Activated naive CD8-positive, alpha-beta T cell treated with anti-CD3 and anti-CD28 coated beads, Interleukin-2, amount 50 U/mL, for 16 hours (primary cell): ENCODE results near the gene AGXT.
A peak's percentile ranks its signal among the peaks of the same experiment; 100 is the strongest.

Source experiments
- DNase-seq: peaks from one replicate; pipeline ENCODE4 v3.0.0-alpha.2; 2020; ENCODE audit warnings: low read depth, low spot score

AGXT gene

DNA sequence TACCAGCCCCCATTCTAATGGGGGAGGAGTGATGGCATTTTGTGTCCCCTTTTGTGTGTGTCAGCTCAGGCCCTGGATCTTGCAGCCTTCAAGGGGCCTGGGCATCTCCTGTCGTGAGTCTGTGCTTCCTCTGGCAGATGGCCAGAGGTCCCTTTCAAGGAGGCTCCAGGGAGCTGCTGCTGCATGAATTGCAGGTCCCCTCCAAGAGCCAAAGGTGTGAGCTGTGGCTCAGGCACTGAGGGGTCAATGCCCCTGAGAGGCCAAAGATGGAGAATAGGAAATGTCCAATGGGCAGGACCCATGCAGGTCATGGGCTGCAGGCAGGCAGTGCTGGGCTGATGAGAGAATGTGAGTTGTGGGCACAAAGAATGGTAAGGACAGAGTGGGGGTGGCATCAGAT, 16.9 kb downstream of the AGXT start:
- no peak for DNase-seq

DNA sequence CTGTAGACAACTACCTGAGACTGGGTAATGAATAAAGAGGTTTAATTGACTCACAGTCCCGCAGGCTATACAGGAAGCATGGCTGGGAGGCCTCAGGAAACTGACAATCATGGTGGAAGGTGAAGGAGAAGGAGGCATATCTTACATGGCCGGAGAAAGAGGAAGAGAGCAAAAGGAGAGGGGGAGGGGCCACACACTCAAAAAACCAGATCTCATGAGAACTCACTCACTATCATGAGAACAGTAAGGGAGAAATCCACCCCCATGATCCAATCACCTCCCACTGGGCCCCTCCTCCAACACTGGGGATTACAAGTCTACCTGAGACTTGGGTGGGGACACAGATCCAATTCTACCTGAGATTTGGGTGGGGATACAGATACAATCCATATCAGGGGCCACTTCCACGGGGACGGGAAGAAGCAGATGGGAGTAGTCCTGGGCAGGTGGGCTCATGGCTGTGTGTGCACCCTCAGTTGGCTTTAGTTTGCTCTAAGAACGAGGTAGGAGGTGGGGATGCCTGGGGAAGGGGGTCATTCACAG, 17.5 kb downstream of the AGXT start:
- DNase-seq, result no peak

DNA sequence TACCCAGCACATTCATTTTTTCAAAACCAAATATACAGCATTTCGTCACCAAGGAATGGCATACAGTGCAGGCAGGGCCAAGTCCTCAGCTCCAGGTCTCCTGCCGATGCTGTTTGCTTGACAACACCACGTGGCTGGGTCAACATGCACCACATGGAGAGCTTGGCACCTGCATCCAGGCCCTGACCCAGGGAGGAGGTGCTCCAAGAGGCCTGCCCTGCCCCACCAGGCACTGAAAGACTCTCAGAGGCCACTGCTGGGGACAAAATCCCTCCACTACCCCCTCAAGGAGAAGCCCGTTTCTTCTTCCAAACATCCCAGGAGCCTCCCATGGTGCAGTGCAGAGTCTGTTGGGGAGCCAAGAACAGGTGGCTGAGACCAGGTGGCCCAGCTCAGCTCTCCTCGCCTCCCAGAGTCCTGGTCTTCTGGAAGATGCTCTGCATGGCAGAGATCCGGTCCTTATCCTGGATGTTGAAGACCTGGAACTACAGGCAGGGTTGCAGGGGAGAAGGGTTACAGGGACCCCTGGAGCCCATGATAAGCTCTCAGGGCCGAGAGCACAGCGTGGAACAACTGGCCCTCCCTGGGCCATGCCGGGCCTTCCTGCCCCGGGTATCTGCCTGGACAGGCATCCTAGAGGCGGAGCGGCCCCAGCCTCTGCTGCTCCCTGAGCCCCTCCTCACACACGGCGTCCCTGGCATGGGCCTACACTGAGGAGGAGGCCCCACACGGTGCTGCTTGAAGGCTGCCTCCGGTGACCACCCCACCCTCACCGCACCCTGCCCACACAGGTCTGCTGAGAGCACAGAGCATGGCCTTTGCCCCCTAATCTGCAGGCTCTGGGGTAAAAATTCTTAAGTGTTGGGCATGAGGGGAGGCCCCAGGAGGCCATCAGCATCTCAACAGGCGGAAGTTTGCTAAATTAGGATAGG, 18.3 kb downstream of the AGXT start:
- DNase-seq, result no peak

DNA sequence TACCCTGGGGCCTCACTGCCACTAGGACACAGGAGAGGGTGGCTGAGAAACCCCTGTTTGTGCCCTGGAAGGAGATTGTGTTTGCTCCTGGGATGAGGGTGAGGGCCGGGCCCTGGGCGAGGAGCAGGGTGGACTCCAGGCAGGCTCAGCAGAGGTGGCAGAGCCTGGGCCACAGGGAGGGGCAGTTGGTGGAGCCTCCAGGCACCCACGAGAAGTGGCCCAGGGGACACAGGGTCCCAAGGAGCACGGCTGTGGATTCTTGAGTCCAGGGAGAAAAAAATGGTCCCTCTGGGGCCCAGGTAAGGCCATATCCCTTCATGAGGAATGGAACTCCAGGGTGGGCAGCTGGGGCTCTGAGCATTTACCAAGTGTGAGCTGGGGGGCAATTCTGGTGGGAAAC, 19.0 kb downstream of the AGXT start:
- DNase-seq, result no peak

DNA sequence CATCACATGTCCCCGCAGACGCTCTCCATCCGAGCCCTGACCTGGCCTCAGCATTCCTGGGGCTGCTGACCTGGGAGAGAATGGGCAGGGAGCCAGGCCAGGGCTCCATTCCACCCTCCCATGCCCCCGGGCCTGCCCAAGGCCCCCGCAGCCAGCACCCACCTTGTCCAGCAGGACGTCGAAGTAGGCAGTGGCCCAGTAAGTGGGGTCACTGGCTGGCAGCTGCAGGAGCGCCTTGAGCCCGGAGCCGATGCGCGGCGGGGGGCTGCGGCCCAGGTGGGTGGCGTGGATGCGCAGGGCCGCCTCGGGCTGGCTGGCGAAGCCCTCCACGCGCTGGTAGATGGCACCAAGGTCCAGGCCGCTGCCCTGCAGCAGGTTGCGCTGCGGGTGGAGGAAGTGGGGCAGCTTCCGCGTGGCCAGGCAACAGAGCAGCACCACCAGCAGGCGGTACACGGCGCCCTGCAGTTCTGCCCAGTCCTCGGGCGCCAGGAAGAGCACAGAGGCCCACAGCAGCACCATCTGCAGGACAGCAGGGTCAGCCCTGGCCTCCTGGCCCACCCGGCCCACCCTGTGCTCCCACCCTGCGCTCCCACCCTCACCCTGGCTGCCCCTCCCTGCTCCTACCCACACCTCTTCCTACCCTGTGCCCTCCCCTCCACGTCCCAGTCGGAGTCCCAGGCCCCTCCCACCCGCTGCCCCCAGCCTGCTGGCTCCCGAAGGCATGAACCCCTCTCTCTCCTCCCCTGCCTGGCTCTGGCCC, 19.7 kb downstream of the AGXT start:
- DNase-seq, result no peak

DNA sequence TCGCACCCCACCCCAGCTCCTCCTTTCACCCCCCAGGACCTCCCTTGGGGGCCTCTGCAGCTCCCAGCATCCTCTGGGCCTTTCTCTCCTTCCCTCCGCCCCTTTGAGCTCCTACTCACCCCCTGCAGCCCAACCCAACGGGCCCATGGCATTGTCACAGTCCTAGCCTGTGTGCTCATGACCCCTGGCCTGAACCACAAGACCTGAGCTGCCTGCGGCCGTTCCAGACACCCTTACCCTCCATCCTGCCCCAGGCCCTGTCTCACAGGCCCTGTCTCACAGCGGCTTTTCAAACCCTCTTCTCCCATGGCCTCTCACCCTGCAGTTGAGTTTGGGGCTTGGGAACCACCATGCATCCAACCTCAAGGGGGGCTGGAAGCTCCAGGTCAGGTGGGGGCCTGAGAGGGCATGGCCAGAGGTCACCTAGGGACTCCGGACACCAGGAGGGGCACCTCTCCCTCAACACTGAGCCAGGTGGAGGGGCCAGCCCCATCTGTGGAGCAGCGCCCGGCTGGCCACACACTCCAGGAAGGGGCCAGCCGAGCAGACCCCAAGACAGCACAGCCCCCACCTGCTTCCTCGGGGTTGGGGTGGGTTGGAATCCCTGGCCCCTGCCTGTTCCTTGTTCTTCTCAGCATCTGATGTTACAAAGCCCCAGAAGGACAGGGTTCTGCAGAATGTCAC, 20.4 kb downstream of the AGXT start:
- no peak for DNase-seq

DNA sequence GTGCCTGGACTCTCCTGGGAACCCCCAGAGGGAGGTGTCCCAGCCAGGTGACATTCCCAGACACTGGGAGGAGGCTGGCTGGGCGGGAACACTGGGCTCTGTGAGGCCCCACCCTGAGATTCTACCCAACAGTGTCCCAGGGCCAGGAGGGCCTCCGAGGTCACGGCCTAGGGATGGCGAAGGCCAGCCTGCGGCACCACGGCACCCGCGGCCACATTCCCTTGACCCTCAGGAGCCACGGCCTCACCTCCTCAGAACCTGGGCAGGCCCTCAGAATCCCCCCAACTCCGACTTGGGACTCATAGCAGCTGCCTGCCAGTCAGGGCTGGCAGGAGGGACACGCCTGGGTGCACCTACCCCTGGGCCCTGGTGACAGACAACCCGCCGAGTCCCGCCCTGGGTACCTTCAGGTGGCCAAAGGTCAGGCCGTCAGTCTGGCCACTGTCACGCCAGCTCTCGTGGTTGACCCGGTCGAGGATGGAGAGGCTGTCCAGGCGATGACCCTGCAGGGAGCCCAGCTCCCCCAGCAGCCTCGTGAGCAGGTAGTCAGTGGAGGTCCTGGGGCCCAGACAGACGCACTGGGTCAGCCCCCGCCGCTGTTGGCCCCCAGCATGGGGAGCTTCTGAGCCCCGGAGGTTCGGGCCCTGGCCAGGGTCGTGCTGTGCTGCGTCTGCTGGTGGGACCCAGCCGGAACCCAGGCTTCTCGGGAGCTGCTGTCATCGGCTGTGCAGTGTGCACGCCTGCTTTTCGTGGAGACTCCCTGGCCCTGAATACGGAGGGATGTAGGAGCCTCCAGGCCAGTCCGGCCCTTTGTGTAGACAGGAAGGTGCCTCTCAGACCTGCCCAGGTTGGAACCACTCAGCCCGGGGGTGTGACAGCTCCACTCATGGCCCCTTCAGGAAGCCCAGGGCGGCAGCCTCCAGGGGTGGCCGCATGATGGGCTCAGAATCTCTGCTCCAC, 21.3 kb downstream of the AGXT start:
- DNase-seq, result no peak

DNA sequence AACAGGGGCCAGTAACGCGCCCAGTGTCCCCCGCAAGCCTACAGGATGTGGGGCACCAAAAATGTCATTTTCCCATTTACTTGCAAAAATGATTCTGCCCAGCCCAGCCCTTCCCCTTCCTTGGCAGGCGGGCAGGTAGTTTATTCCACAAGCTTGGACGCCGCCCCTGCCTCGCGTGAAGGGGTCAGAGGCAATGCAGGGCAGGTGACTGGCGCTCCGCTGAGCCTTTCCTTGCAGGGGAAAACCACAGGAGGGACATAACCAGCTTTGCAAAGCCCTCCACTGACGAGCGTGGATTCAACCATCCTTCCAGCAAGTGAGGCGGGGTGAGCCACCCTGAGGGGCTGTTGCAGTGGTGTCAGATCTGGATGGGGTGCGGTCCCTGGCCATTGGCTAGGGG, 22.1 kb downstream of the AGXT start:
- no peak for DNase-seq

DNA sequence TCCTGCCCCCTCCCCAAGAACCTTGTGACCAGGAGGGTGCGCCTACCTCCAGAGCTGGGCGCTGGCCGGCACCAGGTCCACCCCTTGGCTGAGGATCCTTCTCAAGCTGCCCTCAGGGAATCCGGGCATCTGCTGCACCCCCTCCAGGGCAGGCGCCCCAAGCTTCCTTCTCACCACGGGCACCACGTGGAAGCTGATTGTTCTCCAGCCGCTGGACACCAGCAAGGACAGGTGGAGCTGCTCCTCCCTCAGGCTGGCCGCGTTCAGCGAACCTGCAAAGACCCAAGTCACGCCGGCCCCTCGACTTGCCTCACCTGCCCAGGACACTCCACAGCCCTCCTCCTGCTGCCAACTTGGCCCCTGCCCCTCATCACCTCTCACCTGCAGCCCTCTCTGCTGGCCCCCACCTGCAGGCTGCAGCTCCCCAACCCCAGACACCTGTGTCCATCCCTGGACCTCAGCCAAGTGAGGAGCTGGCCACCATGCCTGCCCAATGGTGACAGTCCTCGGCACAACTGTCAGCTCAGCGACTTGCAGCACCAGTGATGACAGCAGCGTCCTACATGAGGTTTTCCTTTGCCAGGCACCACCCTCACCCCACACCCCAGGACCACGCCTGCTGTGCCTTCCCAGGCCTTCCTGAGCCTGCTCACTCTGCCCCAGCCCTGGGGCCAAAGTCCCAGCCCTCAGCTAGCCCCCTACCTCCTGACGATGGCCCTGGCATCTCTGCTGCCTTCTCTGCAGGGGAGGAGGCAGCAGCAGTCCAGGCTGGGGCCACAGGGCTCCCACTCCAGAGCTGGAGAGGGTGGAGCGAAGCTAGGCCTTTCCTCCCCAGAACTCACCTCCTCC, 23.1 kb downstream of the AGXT start:
- DNase-seq, result no peak

DNA sequence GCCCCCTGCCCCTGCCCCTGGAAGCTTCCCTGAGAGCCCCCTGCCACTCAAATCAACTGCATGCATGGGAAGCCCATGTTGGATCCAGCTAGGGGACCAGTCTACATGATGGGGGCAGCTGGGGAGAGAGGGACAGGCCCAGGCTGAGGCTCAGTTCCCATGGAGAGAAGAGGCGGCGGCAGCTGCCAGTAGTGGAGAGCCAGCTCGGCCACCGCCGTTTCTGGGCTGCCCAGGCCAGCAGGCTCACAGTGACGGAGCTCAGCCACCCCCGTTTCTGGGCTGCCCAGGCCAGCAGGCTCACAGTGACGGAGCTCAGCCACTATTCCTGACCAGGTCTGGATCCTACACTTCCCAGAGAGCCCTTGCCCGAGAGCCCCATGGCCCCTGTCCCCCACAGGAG, 23.7 kb downstream of the AGXT start:
- DNase-seq, result no peak

DNA sequence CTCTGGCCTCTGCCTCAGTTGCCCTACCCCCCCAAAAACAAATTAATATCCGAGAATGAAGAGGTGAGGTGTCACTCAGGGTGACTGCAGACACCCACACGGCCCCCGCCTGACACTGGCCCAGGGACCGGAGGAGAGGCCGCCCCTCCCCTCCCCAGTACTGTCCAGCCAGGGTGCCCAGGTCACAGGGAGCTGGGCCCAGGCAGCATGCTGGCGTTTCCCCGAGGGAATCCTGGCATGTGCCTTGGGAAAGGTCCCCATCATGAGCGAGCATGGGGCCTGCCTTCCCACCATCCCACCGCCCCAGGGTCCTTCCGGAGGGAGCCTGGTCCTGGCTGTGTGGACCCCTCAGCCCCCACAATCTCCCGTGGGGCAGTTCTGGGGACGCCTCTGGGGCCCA, 24.3 kb downstream of the AGXT start:
- DNase-seq, result no peak

DNA sequence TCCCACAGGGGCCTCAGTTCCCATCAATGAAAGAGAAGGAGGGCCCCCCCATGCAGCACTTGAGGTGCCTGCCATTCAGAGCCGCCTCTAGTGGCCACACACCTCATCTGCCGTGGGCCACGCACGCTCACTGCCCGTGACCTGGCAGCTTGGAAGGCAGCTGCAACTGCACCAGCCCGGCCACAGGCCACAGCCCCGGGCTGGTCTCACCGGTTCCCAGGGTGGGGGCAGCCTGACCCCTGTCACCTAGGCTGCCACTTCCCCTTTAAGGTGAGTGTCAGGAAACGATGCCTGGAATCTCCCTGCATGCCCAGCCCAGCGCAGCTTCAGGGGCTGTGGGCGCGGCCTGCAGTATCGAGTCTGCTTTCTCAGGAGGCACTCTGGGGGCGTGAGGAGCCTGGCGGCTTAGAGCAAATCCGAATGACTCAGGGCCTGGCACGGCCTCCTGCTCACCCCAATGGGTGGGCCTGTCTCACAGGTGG, 24.8 kb downstream of the AGXT start:
- DNase-seq, result peak; percentile 12

DNA sequence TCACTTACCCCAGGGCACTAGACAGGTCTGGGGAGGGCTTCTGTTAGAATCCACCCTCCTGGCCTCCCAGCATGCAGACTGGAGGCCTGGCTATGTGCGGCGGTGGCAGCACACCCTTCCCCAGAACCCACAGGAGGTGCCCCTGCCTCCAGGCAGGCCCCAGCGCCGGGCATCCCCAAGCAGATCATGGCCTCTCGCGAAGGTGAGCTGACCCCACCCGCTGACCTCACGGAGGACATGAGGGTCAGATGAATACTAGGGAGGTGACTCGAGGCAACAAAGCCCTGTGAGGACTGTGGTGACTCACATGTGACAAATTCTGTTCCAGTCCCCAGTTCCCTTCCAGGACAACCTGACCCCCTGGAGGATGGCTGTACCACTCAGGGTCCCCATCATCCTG, 25.4 kb downstream of the AGXT start:
- no peak for DNase-seq

DNA sequence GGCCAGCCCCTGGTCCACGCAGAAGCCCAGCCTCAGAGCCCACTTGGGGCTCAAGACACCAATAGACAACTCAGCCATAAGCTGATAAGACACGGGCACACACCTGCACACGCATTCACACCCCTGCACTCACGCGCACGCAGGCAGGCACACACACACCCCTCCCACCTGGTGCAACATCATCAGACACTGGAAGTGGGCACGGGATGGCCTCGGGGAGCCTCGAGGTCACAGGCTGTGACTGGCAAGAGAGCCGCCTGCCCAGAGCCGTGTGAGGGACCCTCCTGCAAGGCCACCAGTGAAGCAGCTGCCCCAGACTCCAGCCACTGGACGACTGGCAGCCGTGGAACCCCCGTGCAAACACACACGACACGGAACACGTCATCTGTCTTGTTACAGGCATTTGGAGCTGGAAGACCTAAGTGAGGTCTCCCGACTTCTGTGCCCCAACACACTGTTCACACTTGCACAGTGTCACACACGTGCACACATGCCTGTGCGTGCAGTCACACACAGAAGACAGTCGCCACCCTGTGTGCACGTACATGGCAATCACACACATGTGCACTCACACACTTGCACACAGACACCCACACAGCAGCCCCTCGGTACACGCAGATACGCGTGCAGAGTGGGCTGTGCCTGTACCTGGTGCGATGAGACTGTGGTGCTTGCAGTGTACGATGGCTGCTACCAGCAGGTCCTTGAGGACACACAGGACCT, 26.4 kb downstream of the AGXT start:
- no peak for DNase-seq

DNA sequence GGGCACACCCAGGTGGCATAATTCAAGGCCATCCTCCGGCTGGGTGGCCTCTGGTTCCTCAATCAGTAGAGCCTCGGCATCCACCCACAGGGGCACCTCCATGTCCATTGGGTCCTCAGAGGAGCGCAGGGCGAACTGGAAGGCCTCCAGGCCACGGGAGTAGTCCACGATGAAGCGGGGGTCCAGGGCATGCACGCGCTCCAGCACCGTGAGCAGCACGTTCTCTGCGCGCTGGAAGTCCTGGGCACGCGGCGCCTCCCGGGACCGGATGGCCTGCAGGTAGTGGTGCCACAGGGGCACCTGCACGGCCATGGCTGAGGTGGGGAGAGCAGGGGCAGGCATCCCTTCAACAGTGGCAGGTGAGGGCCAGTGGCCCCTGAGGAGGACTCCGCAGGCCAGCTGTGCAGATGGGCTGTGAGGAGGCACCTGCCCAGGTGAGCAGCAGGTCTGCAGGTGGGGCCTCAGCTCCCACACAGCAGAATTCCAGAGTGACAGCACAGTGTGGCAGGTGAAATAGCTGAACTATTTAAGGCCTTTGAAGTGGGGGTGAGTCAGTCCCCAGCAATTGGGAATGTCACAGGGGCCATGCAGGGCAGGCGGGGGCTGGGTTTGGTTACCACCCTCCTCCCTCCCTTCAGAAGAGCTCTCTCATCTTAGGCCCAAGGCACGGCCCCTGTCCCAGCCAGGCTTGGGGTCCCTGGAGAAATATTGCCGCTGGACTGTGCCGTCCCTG, 27.2 kb downstream of the AGXT start, which contains the start of gene MAB21L4:
MAB21L4 (minus strand) TSS at position 501 of the 733 bp plus-strand sequence; CDS start at position 342, 159 bp downstream.
- DNase-seq, result no peak

DNA sequence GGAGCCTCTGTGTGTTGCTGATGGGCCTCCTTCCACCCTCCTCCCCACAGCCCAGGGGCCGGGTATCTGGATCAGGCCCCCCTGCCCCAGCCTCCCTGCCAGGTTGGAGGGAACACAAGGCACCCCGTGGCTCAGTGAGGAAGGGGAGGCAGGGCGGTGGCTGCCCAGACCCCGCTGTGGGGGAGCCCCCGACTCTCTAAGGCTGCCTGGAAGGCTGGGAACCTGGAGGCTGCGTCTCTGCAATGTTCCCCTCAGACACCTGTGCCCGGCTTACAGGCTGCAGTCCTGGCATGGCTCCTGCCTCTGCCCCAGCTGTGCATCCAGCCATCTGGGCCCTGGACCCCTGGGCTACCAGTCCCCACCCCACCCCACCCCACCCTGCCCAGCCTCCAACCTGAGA, 27.8 kb downstream of the AGXT start:
- DNase-seq, result no peak

DNA sequence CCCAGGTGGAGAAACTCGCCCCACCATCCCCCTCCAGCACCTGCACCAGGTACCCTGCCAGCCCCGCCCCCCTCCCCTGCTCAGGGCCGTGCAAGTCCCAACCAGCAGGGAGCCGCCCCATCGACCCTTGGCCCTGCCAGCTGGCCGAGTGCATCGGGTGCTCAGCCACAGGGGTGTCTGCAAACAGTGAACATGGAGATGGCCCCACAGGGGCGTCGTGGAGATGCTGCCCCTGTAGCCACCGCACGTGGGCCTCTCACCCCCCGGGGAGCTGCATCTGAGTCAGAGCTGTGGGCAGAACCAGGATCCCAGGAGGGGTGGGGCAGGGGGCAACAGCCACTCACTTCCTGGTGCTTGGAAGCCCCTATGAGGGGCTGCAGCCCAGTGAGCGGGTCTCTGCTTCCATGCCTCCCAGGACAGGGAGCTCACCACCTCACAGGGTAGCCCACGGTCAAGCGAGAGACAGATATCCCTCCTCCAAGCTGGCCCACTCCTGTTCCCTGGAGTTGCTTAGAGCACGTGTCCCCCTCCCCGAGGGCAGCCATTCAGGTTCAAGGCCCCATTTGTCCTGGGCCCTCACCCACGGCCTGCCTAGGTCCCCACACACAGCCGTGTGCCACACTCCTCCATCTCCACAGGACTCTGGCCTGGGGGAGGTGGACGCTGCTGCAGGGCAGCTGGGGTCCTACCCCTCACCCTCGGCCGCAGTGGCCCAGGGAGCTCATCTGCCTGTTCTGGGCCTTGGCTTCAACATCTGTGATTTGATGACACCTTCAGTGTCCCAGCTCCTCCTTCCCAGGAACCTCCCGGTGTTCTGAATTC, 28.5 kb downstream of the AGXT start:
- no peak for DNase-seq
